K562 (cell line): ENCODE results near the gene FBXL12. TPM values are rescaled to one million over a fixed set of nuclear protein-coding genes. Genes with fewer than 3 reads are reported as not detected.
A peak's percentile ranks its signal among the peaks of the same experiment; 100 is the strongest.

Source experiments
- ATAC-seq: fragments of 200-7000 bp; cut with Tn5 transposase; 3 replicates; pipeline ENCODE4 v1.9.1; 2020; ENCODE audit warnings: moderate library complexity
- BruUV-seq: library from RNA; stranded (reverse); fragments of 400-500 nt; replicated peaks from 2 replicates; lab custom pipeline; 2021; lab: Mats Ljungman, UMichigan
- CTCF ChIA-PET: fragments of 300-600 bp; formaldehyde crosslinking; extraction: SDS; loops from one replicate; lab custom pipeline; 2021; ENCODE audit warnings: low intra/inter-chr PET ratio; lab: Yijun Ruan, JAX
- POLR2A ChIA-PET: fragments of 300-600, 350-650 bp; sonication (Branson Sonifier 250); formaldehyde crosslinking; extraction: SDS; loops from one replicate; lab custom pipeline; 2021; ENCODE audit warnings: antibody characterized with exemption, inconsistent platforms; lab: Yijun Ruan, JAX
- DNase-seq, 4 experiments: peaks; one replicate each; pipeline versions ENCODE4 v3.0.0 to v3.0.0-alpha.2; 2011 to 2018; ENCODE audit warnings: low spot score in 3 of 4, mixed read lengths in 3 of 4; ENCODE audit errors: extremely low read depth in 1 of 4
- FAIRE-seq: peaks from 2 replicates; lab custom pipeline; 2011; peaks lifted over from hg19 to GRCh38; lab: Jason Lieb, UNC
- H2AFZ ChIP-seq: 2 replicates; pipeline ENCODE4 v1.6.0; 2011; ENCODE audit warnings: low read depth, low read length, control low read depth, inconsistent platforms
- H3K27ac ChIP-seq: fragments of 200-600 bp; 3 replicates; pipeline ENCODE4 v1.8.0; 2011; ENCODE audit warnings: low read depth, mild to moderate bottlenecking, control low read depth, inconsistent platforms, low read length, moderate library complexity, mixed read lengths; ENCODE audit errors: extremely low read depth
- H3K27me3 ChIP-seq, 2 experiments: fragments of 300-600 bp in 1 of 2; 2 replicates in 1 of 2; 3 replicates in 1 of 2; pipeline versions ENCODE4 v1.6.0 to v1.8.0; 2011; ENCODE audit warnings: inconsistent platforms in 2 of 2, low read length in 2 of 2, mild to moderate bottlenecking in 1 of 2, mixed read lengths in 1 of 2, moderate library complexity in 1 of 2; ENCODE audit not compliant: control insufficient read depth in 2 of 2, insufficient read depth in 2 of 2
- H3K36me3 ChIP-seq: fragments of 300-600 bp; 3 replicates; pipeline ENCODE4 v1.8.0; 2011; ENCODE audit warnings: mild to moderate bottlenecking, low read length, inconsistent platforms; ENCODE audit not compliant: control insufficient read depth, insufficient read depth
- H3K4me1 ChIP-seq, 2 experiments: fragments of 200-600 bp in 1 of 2; replicated peaks in 1 of 2; 2 replicates in 1 of 2; 3 replicates in 1 of 2; pipeline versions ENCODE4 v1.5.1 to v1.8.0; 2011; ENCODE audit warnings: inconsistent platforms in 2 of 2, low read length in 2 of 2, mild to moderate bottlenecking in 1 of 2, mixed read lengths in 1 of 2, moderate library complexity in 1 of 2; ENCODE audit not compliant: control insufficient read depth in 2 of 2, insufficient read depth in 2 of 2
- H3K4me2 ChIP-seq: 2 replicates; pipeline ENCODE4 v1.6.1; 2011; ENCODE audit warnings: low read length, control low read depth, inconsistent platforms, mixed read lengths; ENCODE audit not compliant: insufficient read depth
- H3K4me3 ChIP-seq: fragments of 200-600 bp; sonication (generic), shearing (Covaris generic); 2 replicates; pipeline ENCODE4 v1.5.1; 2016; ENCODE audit warnings: control low read depth, inconsistent platforms
- H3K79me2 ChIP-seq: fragments of 200-600 bp; 3 replicates; pipeline ENCODE4 v1.8.0; 2011; ENCODE audit warnings: low read length, inconsistent platforms; ENCODE audit not compliant: control insufficient read depth, insufficient read depth
- H3K9ac ChIP-seq, 2 experiments: 2 replicates each; pipeline versions ENCODE4 v1.6.0 to v1.6.1; 2011; ENCODE audit warnings: low read depth in 2 of 2, low read length in 2 of 2, control low read depth in 1 of 2, inconsistent platforms in 1 of 2, mild to moderate bottlenecking in 1 of 2, mixed read lengths in 1 of 2; ENCODE audit not compliant: insufficient read depth in 1 of 2
- H3K9me1 ChIP-seq: one replicate; pipeline ENCODE4 v1.6.0; 2011; ENCODE audit warnings: inconsistent platforms, mild to moderate bottlenecking, low read length, moderate library complexity; ENCODE audit not compliant: control insufficient read depth, insufficient read depth
- H3K9me3 ChIP-seq: replicated peaks from 2 replicates; pipeline ENCODE4 v1.5.1; 2011; ENCODE audit warnings: low read depth, low read length, inconsistent platforms; ENCODE audit not compliant: control insufficient read depth, insufficient read depth
- H4K20me1 ChIP-seq: replicated peaks from 2 replicates; pipeline ENCODE4 v1.6.1; 2011; ENCODE audit warnings: low read length, inconsistent platforms, mixed read lengths; ENCODE audit not compliant: control insufficient read depth, insufficient read depth
- C11orf30 ChIP-seq: fragments of 450-650 bp; IDR thresholded peaks from 2 replicates; pipeline ENCODE4 v1.6.1; 2016; ENCODE audit warnings: low read depth, mild to moderate bottlenecking
- ELF1 ChIP-seq: fragments of 200-800 bp; sonication (Bioruptor generic); IDR thresholded peaks from 2 replicates; pipeline ENCODE4 v1.6.1; 2016; ENCODE audit warnings: missing genetic modification characterization, missing compliant biosample characterization
- NONO ChIP-seq, 2 experiments: fragments of 200-400 bp in 1 of 2; fragments of 450-650 bp in 1 of 2; formaldehyde crosslinking in 1 of 2; IDR thresholded peaks; 2 replicates each; pipeline ENCODE4 v1.6.1; 2017; ENCODE audit warnings: low read depth in 2 of 2, mild to moderate bottlenecking in 2 of 2, moderate library complexity in 2 of 2, low read length in 1 of 2
- NR1H2 ChIP-seq: sonication (generic); formaldehyde crosslinking; IDR thresholded peaks from 2 replicates; pipeline ENCODE4 v1.4.0; 2020; ENCODE audit warnings: mild to moderate bottlenecking, missing genetic modification reagents
- SMC3 ChIP-seq: conservative IDR thresholded peaks from 2 replicates; pipeline ENCODE4 v1.6.1; 2011; ENCODE audit warnings: low read depth, low read length, improper control_type of control experiment; ENCODE audit not compliant: insufficient read depth
- TAF7 ChIP-seq: fragments of 450-650 bp; IDR thresholded peaks from 2 replicates; pipeline ENCODE4 v1.6.1; 2016; ENCODE audit warnings: missing genetic modification characterization, missing compliant biosample characterization
- TOE1 ChIP-seq, 2 experiments: fragments of 450-650 bp in 1 of 2; sonication (generic) in 1 of 2; formaldehyde crosslinking in 1 of 2; IDR thresholded peaks; 2 replicates each; pipeline versions ENCODE4 v1.7.1 to v1.8.0; 2016 to 2022; ENCODE audit warnings: borderline replicate concordance in 2 of 2, mild to moderate bottlenecking in 2 of 2, antibody characterized with exemption in 1 of 2, inconsistent platforms in 1 of 2, low read depth in 1 of 2, missing genetic modification reagents in 1 of 2, moderate library complexity in 1 of 2
- USF1 ChIP-seq: sonication (generic); formaldehyde crosslinking; IDR thresholded peaks from 2 replicates; pipeline ENCODE4 v1.9.0; 2022; ENCODE audit warnings: mild to moderate bottlenecking, missing genetic modification reagents
- ZFP30 ChIP-seq: fragments of 250-450 bp; sonication (Bioruptor Pico); IDR thresholded peaks from 2 replicates; pipeline ENCODE4 v1.8.0; 2022; ENCODE audit warnings: moderate library complexity, mild to moderate bottlenecking, inconsistent platforms, borderline replicate concordance
- ZNF165 ChIP-seq: fragments of 250-450 bp; sonication (Bioruptor Pico); IDR thresholded peaks from 2 replicates; pipeline ENCODE4 v1.4.0; 2020; ENCODE audit warnings: borderline replicate concordance
- ZNF583 ChIP-seq: fragments of 250-450 bp; sonication (Bioruptor Pico); IDR thresholded peaks from 2 replicates; pipeline ENCODE4 v1.4.0; 2020
- ZNF586 ChIP-seq: fragments of 450-650 bp; formaldehyde crosslinking; conservative IDR thresholded peaks from 2 replicates; pipeline ENCODE4 v1.4.0; 2020; ENCODE audit warnings: mild to moderate bottlenecking, moderate library complexity
- ZNF764 ChIP-seq: fragments of 250-450 bp; sonication (Bioruptor Pico); IDR thresholded peaks from 2 replicates; pipeline ENCODE4 v1.4.0; 2020; ENCODE audit warnings: low read depth, mild to moderate bottlenecking, moderate library complexity
- ZNF79 ChIP-seq: fragments of 250-450 bp; sonication (Bioruptor Pico); IDR thresholded peaks from 2 replicates; pipeline ENCODE4 v1.4.0; 2020; ENCODE audit warnings: low read depth, mild to moderate bottlenecking, moderate library complexity
- ZNF830 ChIP-seq: fragments of 250-450 bp; sonication (Bioruptor Pico); IDR thresholded peaks from 2 replicates; pipeline ENCODE4 v1.5.0; 2021; ENCODE audit warnings: mild to moderate bottlenecking
- WGBS: fragments of 100-300 bp; shearing (Covaris generic); methylation state at CpG from one replicate; pipeline ENCODE4 v1.1.6; 2016; ENCODE audit warnings: low coverage, mixed read lengths; ENCODE audit not compliant: insufficient coverage; ENCODE audit errors: missing lambda C conversion rate; 5-methylcytosine and 5-hydroxymethylcytosine counted together
- in situ Hi-C: fragments of 300-500 bp; cut with MboI; formaldehyde crosslinking; loops from 4 replicates; pipeline ENCODE4 v1.15.0; 2018; ENCODE audit warnings: inconsistent platforms, mixed read lengths
- intact Hi-C: fragments of 100-400 bp; cut with micrococcal nuclease; formaldehyde crosslinking; loops from 2 replicates; pipeline ENCODE4 v1.14.2; 2022
- polyA plus RNA-seq, 8 experiments: library from polyadenylated mRNA; depleted of rRNA in 4 of 8; stranded (reverse) in 5 of 8; unstranded in 3 of 8; fragments of >200 nt; fragmentation: Nextera tagmentation in 2 of 8; fragmentation: Illumina TruSeq in 1 of 8; extraction: Ambion mirVana in 2 of 8; extraction: Trizol in 1 of 8; gene quantifications; 2 replicates each; pipeline versions ENCODE4 v1.2.1 to v1.2.3, GENCODE V29; 2011 to 2014; ENCODE audit warnings: inconsistent platforms in 1 of 8, missing spikeins in 1 of 8
- total RNA-seq, 7 experiments: library from RNA; depleted of rRNA in 6 of 7; stranded (reverse); fragments of >200 nt in 6 of 7; fragmentation: Illumina TruSeq in 2 of 7; extraction: Trizol in 2 of 7; gene quantifications; 2 replicates each; pipeline versions ENCODE4 v1.2.1 to v1.2.3, GENCODE V29; 2011 to 2021; ENCODE audit warnings: low replicate concordance in 1 of 7
- TF ChIP-seq, protein P1 (sequence below): sonication (generic); formaldehyde crosslinking; IDR thresholded peaks from 2 replicates; pipeline ENCODE4 v1.8.1; 2023; ENCODE audit warnings: mild to moderate bottlenecking, missing genetic modification reagents

FBXL12 gene
- total and polyA plus RNA-seq, 9 of the 15 experiments (the other 6 are each of a cell fraction or from before 2014, with no cell fraction given): 2.7 to 40.5 (median 26.5) TPM

- TF ChIP-seq SMC3: no peak
- TF ChIP-seq C11orf30: peak; percentile 95
- peak; percentile 93 for TF ChIP-seq ELF1 (tag)
Observed at GRCh38 chr19:9827289-9828238, 8.7 kb upstream of the FBXL12 start, which contains the start of gene UBL5 (continued).

DNA sequence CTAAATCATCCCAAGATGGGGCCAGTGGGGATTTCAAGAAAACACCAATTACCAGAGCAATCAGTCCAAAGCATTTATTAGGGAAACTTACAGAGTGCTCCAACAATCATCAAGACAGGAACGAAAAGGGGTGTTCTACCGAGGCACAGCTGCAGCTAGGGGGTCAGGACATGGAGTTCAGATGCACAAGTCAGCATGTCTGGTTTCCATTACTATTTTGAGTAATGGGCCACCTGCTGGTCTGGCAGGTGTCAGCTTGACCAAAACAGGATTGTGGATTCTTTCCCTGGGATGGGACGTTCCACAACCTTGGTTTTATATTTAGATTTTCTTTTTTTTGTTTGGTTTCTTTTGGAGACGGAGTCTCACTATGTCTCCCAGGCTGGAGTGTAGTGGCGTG is 4.9 kb upstream of the FBXL12 start:
- Histone ChIP-seq H3K9me3 (no peaks in the 10 kb centered on the region), H3K4me1 (peaks cover 6 to 23% of the 10 kb centered on the region in 2 experiments; a peak in 4 of 5 replicates)
- WGBS: 85% methylated on average over 3 of the region's 5 CpGs
- BruUV-seq: TSS peak; percentile 25
- CTCF ChIA-PET: no interaction called here
- no peak for FAIRE-seq
- TF ChIP-seq NR1H2 (no peak), ZFP30 (CRISPR knock-in tag) (no peak), ZNF165 (no peak), ZNF586 (CRISPR knock-in tag) (no peak), ZNF79 (CRISPR knock-in tag) (no peak), ZNF830 (CRISPR knock-in tag) (no peak), ZNF583 (CRISPR knock-in tag) (no peak), NONO (IDR thresholded peaks at IDR 0.05; ENCODE audit: low read depth in 2 of 2, low read length in 1 of 2) (no peak), ZNF764 (no peak), USF1 (CRISPR knock-in tag) (no peak), TAF7 (tag) (no peak), TOE1 (IDR thresholded peaks at IDR 0.05; ENCODE audit: borderline replicate concordance) (no peak), TOE1 (CRISPR knock-in tag; IDR thresholded peaks at IDR 0.05; ENCODE audit: borderline replicate concordance, low read depth) (no peak)
- TF ChIP-seq, protein P1, sequence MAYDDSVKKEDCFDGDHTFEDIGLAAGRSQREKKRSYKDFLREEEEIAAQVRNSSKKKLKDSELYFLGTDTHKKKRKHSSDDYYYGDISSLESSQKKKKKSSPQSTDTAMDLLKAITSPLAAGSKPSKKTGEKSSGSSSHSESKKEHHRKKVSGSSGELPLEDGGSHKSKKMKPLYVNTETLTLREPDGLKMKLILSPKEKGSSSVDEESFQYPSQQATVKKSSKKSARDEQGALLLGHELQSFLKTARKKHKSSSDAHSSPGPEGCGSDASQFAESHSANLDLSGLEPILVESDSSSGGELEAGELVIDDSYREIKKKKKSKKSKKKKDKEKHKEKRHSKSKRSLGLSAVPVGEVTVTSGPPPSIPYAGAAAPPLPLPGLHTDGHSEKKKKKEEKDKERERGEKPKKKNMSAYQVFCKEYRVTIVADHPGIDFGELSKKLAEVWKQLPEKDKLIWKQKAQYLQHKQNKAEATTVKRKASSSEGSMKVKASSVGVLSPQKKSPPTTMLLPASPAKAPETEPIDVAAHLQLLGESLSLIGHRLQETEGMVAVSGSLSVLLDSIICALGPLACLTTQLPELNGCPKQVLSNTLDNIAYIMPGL (CRISPR knock-in tag): no peak
- TF ChIP-seq, all 486 proteins: peak for 0
- peaks cover under 1% of the 10 kb centered on the region; the same call in 1 of the 2 replicates for H4K20me1 ChIP-seq
- no peak overlapping the region for H3K27ac ChIP-seq
- H3K27me3 ChIP-seq: no peaks in the 10 kb centered on the region
- DNase-seq (no peak), ATAC-seq (no peak)
- in situ Hi-C loops (no loop called here), intact Hi-C loops (no loop called here)
- H3K4me2 ChIP-seq: no peak overlapping the region
- POLR2A ChIA-PET: interaction anchor here (0.7 kb wide), 1 partner anchor 1835 kb away, joined by 3 read pairs; no protein-coding TSS in a partner anchor
- no peak overlapping the region for H3K4me3 ChIP-seq
- H2AFZ ChIP-seq: no peak overlapping the region
- H3K79me2 ChIP-seq: peaks cover 34% of the 10 kb centered on the region
- peaks cover 17% of the 10 kb centered on the region; the same call in 2 of the 3 replicates for H3K36me3 ChIP-seq
- peak overlapping the region in 1 of 2 experiments; percentile 4; a peak in 1 of 4 replicates for H3K9ac ChIP-seq
- H3K9me1 ChIP-seq: no peaks in the 10 kb centered on the region
